Measurements from ENCODE around the gene PRELID1. TPM values are rescaled to one million over a fixed set of nuclear protein-coding genes. Genes with fewer than 3 reads are reported as not detected.
A peak's percentile ranks its signal among the peaks of the same experiment; 100 is the strongest.

PRELID1 gene
- polyA plus RNA-seq, 2 of the 4 experiments (the other 2 are of a cell fraction), result 218 to 250 TPM

GRCh38 chr5:177354256-177354655 lies 50.7 kb downstream of the PRELID1 start:
- WGBS (ENCODE audit: missing lambda C conversion rate), result 72% methylated on average over 3 of the region's 3 CpGs
- TF ChIP-seq, protein P1, sequence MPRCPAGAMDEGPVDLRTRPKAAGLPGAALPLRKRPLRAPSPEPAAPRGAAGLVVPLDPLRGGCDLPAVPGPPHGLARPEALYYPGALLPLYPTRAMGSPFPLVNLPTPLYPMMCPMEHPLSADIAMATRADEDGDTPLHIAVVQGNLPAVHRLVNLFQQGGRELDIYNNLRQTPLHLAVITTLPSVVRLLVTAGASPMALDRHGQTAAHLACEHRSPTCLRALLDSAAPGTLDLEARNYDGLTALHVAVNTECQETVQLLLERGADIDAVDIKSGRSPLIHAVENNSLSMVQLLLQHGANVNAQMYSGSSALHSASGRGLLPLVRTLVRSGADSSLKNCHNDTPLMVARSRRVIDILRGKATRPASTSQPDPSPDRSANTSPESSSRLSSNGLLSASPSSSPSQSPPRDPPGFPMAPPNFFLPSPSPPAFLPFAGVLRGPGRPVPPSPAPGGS (IDR thresholded peaks at IDR 0.05), result no peak
- no peak for TF ChIP-seq HOXB13 (CRISPR knock-in tag; IDR thresholded peaks at IDR 0.05; ENCODE audit: low read depth)
- TF ChIP-seq MYC (IDR thresholded peaks at IDR 0.05; ENCODE audit: borderline replicate concordance, low read length), result no peak
- TF ChIP-seq CHD2 (IDR thresholded peaks at IDR 0.05; ENCODE audit: low read length, partially characterized antibody), result no peak
- TF ChIP-seq PHF8 (IDR thresholded peaks at IDR 0.05; ENCODE audit: borderline replicate concordance, low read depth), result no peak
- no peak for TF ChIP-seq MAX (IDR thresholded peaks at IDR 0.05)
- TF ChIP-seq, protein P2, sequence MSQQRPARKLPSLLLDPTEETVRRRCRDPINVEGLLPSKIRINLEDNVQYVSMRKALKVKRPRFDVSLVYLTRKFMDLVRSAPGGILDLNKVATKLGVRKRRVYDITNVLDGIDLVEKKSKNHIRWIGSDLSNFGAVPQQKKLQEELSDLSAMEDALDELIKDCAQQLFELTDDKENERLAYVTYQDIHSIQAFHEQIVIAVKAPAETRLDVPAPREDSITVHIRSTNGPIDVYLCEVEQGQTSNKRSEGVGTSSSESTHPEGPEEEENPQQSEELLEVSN (IDR thresholded peaks at IDR 0.05; ENCODE audit: borderline replicate concordance, low read depth), result no peak
- TF ChIP-seq EP300 (IDR thresholded peaks at IDR 0.05), result no peak
- no peak for TF ChIP-seq FOSL2 (IDR thresholded peaks at IDR 0.05)
- TF ChIP-seq FOSL2 (CRISPR knock-in tag; IDR thresholded peaks at IDR 0.05), result no peak
- DNase-seq (ENCODE audit: low read depth in 1 of 2, low spot score in 1 of 2), result no peak
- no peak for FAIRE-seq
- POLR2A ChIA-PET, result no interaction called here
- Histone ChIP-seq H3K9me3 (peaks cover 4% of the 10 kb centered on the region; the same call in 1 of the 3 replicates), H3K4me1 (peaks cover 24% of the 10 kb centered on the region), H3K4me3 (no peak overlapping the region), H3K4me2 (peak overlapping the region; percentile 27), H3K27ac (peak overlapping the region in 1 of 2 experiments; percentile 15; a peak in 1 of 6 replicates)
- CTCF ChIA-PET, result interaction anchor here (1.1 to 4.3 kb wide), 5 partner anchors 15 to 49 kb away, joined by 3 to 28 read pairs (median 4); no protein-coding TSS in a partner anchor
- ATAC-seq, result no peak

DNA sequence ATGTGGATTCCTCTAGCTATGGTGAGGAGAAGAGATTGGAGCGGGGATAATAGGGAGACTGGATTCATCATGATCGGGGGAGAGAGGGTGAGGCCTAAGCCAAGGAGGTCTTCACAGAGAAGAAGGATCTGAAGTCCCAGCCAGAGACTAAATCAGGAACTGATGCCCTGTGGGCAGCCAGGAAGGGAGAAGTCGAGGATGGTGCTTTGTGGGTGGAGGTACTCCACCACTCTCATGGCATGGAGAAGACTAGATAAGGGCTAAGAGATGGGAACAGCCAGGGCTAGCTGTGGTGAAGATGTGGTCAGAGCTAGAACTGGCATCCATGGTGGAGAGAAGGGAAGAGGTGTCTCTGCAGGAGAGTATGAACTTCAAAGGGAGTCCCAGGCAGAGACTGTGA lies 51.1 kb downstream of the PRELID1 start:
- Histone ChIP-seq H3K4me1 (peaks cover 20% of the 10 kb centered on the region), H3K27ac (peak overlapping the region in 1 of 2 experiments; percentile 15; a peak in 1 of 6 replicates), H3K9me3 (peaks cover 4% of the 10 kb centered on the region; the same call in 1 of the 3 replicates), H3K4me2 (peak overlapping the region; percentile 27; the same call in 2 of the 3 replicates), H3K4me3 (no peak overlapping the region)
- ChIA-PET POLR2A (no interaction called here), CTCF (interaction anchor here (1.3 to 4.3 kb wide), 5 partner anchors 15 to 49 kb away, joined by 3 to 28 read pairs (median 4); no protein-coding TSS in a partner anchor)
- WGBS (ENCODE audit: missing lambda C conversion rate), result 72% methylated on average over 3 of the region's 3 CpGs
- FAIRE-seq (no peak), DNase-seq (ENCODE audit: low read depth in 1 of 2, low spot score in 1 of 2) (no peak), ATAC-seq (no peak)
- no peak for TF ChIP-seq HDAC2 (IDR thresholded peaks at IDR 0.05)
- no peak for TF ChIP-seq ZNF302 (CRISPR knock-in tag; IDR thresholded peaks at IDR 0.05)
- no peak for TF ChIP-seq NPAS2 (CRISPR knock-in tag; IDR thresholded peaks at IDR 0.05; ENCODE audit: borderline replicate concordance)
- TF ChIP-seq HOXB5 (CRISPR knock-in tag; IDR thresholded peaks at IDR 0.05), result no peak
- no peak for TF ChIP-seq ZFP36 (IDR thresholded peaks at IDR 0.05; ENCODE audit: borderline replicate concordance, partially characterized antibody)
- no peak for TF ChIP-seq RFX5 (IDR thresholded peaks at IDR 0.05)
- TF ChIP-seq RNF2 (IDR thresholded peaks at IDR 0.05; ENCODE audit: borderline replicate concordance, low read depth), result no peak
- no peak for TF ChIP-seq HEYL (CRISPR knock-in tag; IDR thresholded peaks at IDR 0.05)
- TF ChIP-seq JUN (IDR thresholded peaks at IDR 0.05), result no peak
- no peak for TF ChIP-seq TP53 (CRISPR knock-in tag; IDR thresholded peaks at IDR 0.05)
- no peak for TF ChIP-seq CHD4 (IDR thresholded peaks at IDR 0.05; ENCODE audit: borderline replicate concordance)
- no peak for TF ChIP-seq FOSL2 (IDR thresholded peaks at IDR 0.05)
- TF ChIP-seq FOSL2 (CRISPR knock-in tag; IDR thresholded peaks at IDR 0.05), result no peak
- TF ChIP-seq HMGXB4 (CRISPR knock-in tag; IDR thresholded peaks at IDR 0.05; ENCODE audit: borderline replicate concordance), result no peak
- no peak for TF ChIP-seq MAX (IDR thresholded peaks at IDR 0.05)
- no peak for TF ChIP-seq MYC (IDR thresholded peaks at IDR 0.05; ENCODE audit: borderline replicate concordance, low read length)

All from A549 (cell line).